Mesenchymal stem cell (in vitro differentiated cells and primary cell): ENCODE results near the gene SIMC1.

Source experiments
- DNase-seq: peaks from one replicate; pipeline ENCODE4 v3.0.0-alpha.2; 2013
- H2AFZ ChIP-seq: one replicate; pipeline ENCODE4 v1.6.1; 2013; ENCODE audit warnings: low read depth, mild to moderate bottlenecking, control low read depth, inconsistent platforms, low read length, moderate library complexity
- H2AK5ac ChIP-seq: 2 replicates; pipeline ENCODE4 v1.6.1; 2013; ENCODE audit warnings: low read length, moderate library complexity, mild to moderate bottlenecking, inconsistent platforms; ENCODE audit not compliant: severe bottlenecking
- H2BK120ac ChIP-seq: one replicate; pipeline ENCODE4 v1.6.1; 2013; ENCODE audit warnings: low read depth, mild to moderate bottlenecking, inconsistent platforms, low read length, moderate library complexity
- H2BK12ac ChIP-seq, 2 experiments: one replicate each; pipeline ENCODE4 v1.6.1; 2013; ENCODE audit warnings: inconsistent platforms in 2 of 2, low read length in 2 of 2, mild to moderate bottlenecking in 2 of 2, moderate library complexity in 2 of 2, control low read depth in 1 of 2
- H2BK15ac ChIP-seq: one replicate; pipeline ENCODE4 v1.6.1; 2013; ENCODE audit warnings: mild to moderate bottlenecking, low read depth, inconsistent platforms; ENCODE audit not compliant: poor library complexity, severe bottlenecking
- H2BK5ac ChIP-seq: 2 replicates; pipeline ENCODE4 v1.6.1; 2013; ENCODE audit warnings: low read depth, mild to moderate bottlenecking, low read length, control low read depth, inconsistent platforms; ENCODE audit not compliant: poor library complexity, severe bottlenecking
- H3K14ac ChIP-seq, 2 experiments: one replicate each; pipeline ENCODE4 v1.6.1; 2013; ENCODE audit warnings: inconsistent platforms in 2 of 2, low read length in 2 of 2, control low read depth in 1 of 2, mild to moderate bottlenecking in 1 of 2, moderate library complexity in 1 of 2
- H3K18ac ChIP-seq, 2 experiments: one replicate each; pipeline ENCODE4 v1.6.1; 2013; ENCODE audit warnings: inconsistent platforms in 2 of 2, low read length in 2 of 2, control low read depth in 1 of 2, low read depth in 1 of 2, mild to moderate bottlenecking in 1 of 2
- H3K23ac ChIP-seq, 2 experiments: one replicate each; pipeline ENCODE4 v1.6.1; 2013; ENCODE audit warnings: inconsistent platforms in 2 of 2, low read length in 2 of 2, mild to moderate bottlenecking in 2 of 2, moderate library complexity in 2 of 2, control low read depth in 1 of 2
- H3K27ac ChIP-seq: 2 replicates; pipeline ENCODE4 v1.5.1; 2013; ENCODE audit warnings: mild to moderate bottlenecking, moderate library complexity, low read length, control low read depth, inconsistent platforms; ENCODE audit not compliant: poor library complexity, severe bottlenecking
- H3K27me3 ChIP-seq, 2 experiments: 2 replicates each; pipeline versions ENCODE4 v1.6.1 to v1.7.0; 2013; ENCODE audit warnings: low read length in 2 of 2, mild to moderate bottlenecking in 2 of 2, moderate library complexity in 2 of 2, control low read depth in 1 of 2, inconsistent platforms in 1 of 2; ENCODE audit not compliant: control insufficient read depth in 1 of 2, insufficient read depth in 1 of 2
- H3K36me3 ChIP-seq, 2 experiments: 2 replicates each; pipeline versions ENCODE4 v1.6.1 to v1.7.0; 2013; ENCODE audit warnings: low read length in 2 of 2, control low read depth in 1 of 2, inconsistent platforms in 1 of 2, low read depth in 1 of 2, mild to moderate bottlenecking in 1 of 2; ENCODE audit not compliant: insufficient read depth in 2 of 2, control insufficient read depth in 1 of 2
- H3K4ac ChIP-seq, 2 experiments: one replicate each; pipeline ENCODE4 v1.6.1; 2013; ENCODE audit warnings: inconsistent platforms in 2 of 2, low read length in 2 of 2, mild to moderate bottlenecking in 2 of 2, moderate library complexity in 2 of 2, control low read depth in 1 of 2, low read depth in 1 of 2
- H3K4me1 ChIP-seq: 2 replicates; pipeline ENCODE4 v1.6.1; 2013; ENCODE audit warnings: low read depth, low read length, control low read depth; ENCODE audit not compliant: control insufficient read depth, insufficient read depth
- H3K4me2 ChIP-seq: 2 replicates; pipeline ENCODE4 v1.6.1; 2013; ENCODE audit warnings: low read length, mild to moderate bottlenecking, inconsistent platforms; ENCODE audit not compliant: poor library complexity, severe bottlenecking
- H3K4me3 ChIP-seq, 2 experiments: 2 replicates each; pipeline versions ENCODE4 v1.5.1 to v1.7.0; 2013; ENCODE audit warnings: low read length in 2 of 2, mild to moderate bottlenecking in 2 of 2, control low read depth in 1 of 2, low read depth in 1 of 2; ENCODE audit not compliant: insufficient read depth in 1 of 2
- H3K79me1 ChIP-seq: replicated peaks from 2 replicates; pipeline ENCODE4 v1.6.1; 2013; ENCODE audit warnings: mild to moderate bottlenecking, control low read depth, low read length, inconsistent platforms; ENCODE audit not compliant: poor library complexity, severe bottlenecking
- H3K9ac ChIP-seq: 2 replicates; pipeline ENCODE4 v1.7.0; 2013; ENCODE audit warnings: mild to moderate bottlenecking, low read length, moderate library complexity
- H3K9me3 ChIP-seq: 2 replicates; pipeline ENCODE4 v1.7.0; 2013; ENCODE audit warnings: mild to moderate bottlenecking, low read length; ENCODE audit not compliant: control insufficient read depth
- H4K8ac ChIP-seq: one replicate; pipeline ENCODE4 v1.6.1; 2013; ENCODE audit warnings: inconsistent platforms, mild to moderate bottlenecking, low read length, moderate library complexity
- H4K91ac ChIP-seq: one replicate; pipeline ENCODE4 v1.6.1; 2013; ENCODE audit warnings: mild to moderate bottlenecking, low read length, inconsistent platforms
- WGBS: methylation state at CpG from one replicate; pipeline ENCODE4 v1.1.7; 2013; ENCODE audit warnings: mixed read lengths; 5-methylcytosine and 5-hydroxymethylcytosine counted together

The SIMC1 gene

GRCh38 chr5:176386491-176386890 lies 148.3 kb downstream of the SIMC1 start:
- Histone ChIP-seq H3K18ac (no peak overlapping the region), H3K79me1 (peaks cover 44% of the 10 kb centered on the region)

GRCh38 chr5:176387384-176387925 lies 149.2 kb downstream of the SIMC1 start:
- Histone ChIP-seq H2BK15ac (no peak overlapping the region), H4K91ac (no peak overlapping the region), H2BK5ac (no peak overlapping the region), H2AFZ (no peak overlapping the region), H3K14ac (no peak overlapping the region), H3K9ac (peak overlapping the region; percentile 94), H3K18ac (no peak overlapping the region), H2AK5ac (no peak overlapping the region), H3K27me3 (no peaks in the 10 kb centered on the region), H3K36me3 (peaks cover 53 to 63% of the 10 kb centered on the region in 2 experiments), H3K27ac (no peak overlapping the region), H3K9me3 (no peaks in the 10 kb centered on the region), H3K4me3 (peak overlapping the region; percentile 35 to 98), H3K23ac (no peak overlapping the region), H3K79me1 (peaks cover 46% of the 10 kb centered on the region), H3K4ac (no peak overlapping the region), H3K4me2 (peak overlapping the region; percentile 86), H2BK12ac (no peak overlapping the region), H4K8ac (no peak overlapping the region), H3K4me1 (peaks cover 5% of the 10 kb centered on the region), H2BK120ac (no peak overlapping the region)
- 32% methylated on average over 6 of the region's 8 CpGs for WGBS
- DNase-seq: peak; percentile 18

More at GRCh38 chr5:176386491-176386890, 148.3 kb downstream of the SIMC1 start:
- WGBS: no CpG with 5 or more reads among the region's 1 CpG
- H3K9me3 ChIP-seq: no peaks in the 10 kb centered on the region
- H2BK5ac ChIP-seq: no peak overlapping the region
- H3K4me1 ChIP-seq: peaks cover 5% of the 10 kb centered on the region
- no peak overlapping the region for H2BK120ac ChIP-seq
- H3K36me3 ChIP-seq: peaks cover 52 to 63% of the 10 kb centered on the region in 2 experiments
- no peak overlapping the region for H3K4ac ChIP-seq
- no peak overlapping the region for H3K27ac ChIP-seq
- no peak overlapping the region for H2AK5ac ChIP-seq
- peak overlapping the region in 1 of 2 experiments; percentile 14 for H3K23ac ChIP-seq
- no peak overlapping the region for H4K91ac ChIP-seq
- H2BK12ac ChIP-seq: no peak overlapping the region
- no peaks in the 10 kb centered on the region for H3K27me3 ChIP-seq
- peak overlapping the region in 1 of 2 experiments; percentile 98 for H3K4me3 ChIP-seq
- peak overlapping the region; percentile 94 for H3K9ac ChIP-seq
- no peak overlapping the region for H2BK15ac ChIP-seq
- H2AFZ ChIP-seq: no peak overlapping the region
- H3K14ac ChIP-seq: no peak overlapping the region
- DNase-seq: no peak
- no peak overlapping the region for H3K4me2 ChIP-seq
- no peak overlapping the region for H4K8ac ChIP-seq

- Histone ChIP-seq H4K8ac (peak overlapping the region; percentile 2), H3K4me3 (peak overlapping the region; percentile 67 to 98), H3K18ac (peak overlapping the region in 1 of 2 experiments; percentile 22), H3K27me3 (no peaks in the 10 kb centered on the region), H3K4ac (peak overlapping the region in 1 of 2 experiments; percentile 33), H3K4me1 (peaks cover 5% of the 10 kb centered on the region), H2AK5ac (no peak overlapping the region), H2BK120ac (no peak overlapping the region), H2BK15ac (no peak overlapping the region), H2AFZ (peak overlapping the region; percentile 83), H3K14ac (peak overlapping the region in 1 of 2 experiments; percentile 50), H2BK5ac (no peak overlapping the region), H3K36me3 (peaks cover 54 to 63% of the 10 kb centered on the region in 2 experiments), H3K9ac (peak overlapping the region; percentile 94), H3K23ac (peak overlapping the region in 1 of 2 experiments; percentile 2), H4K91ac (no peak overlapping the region), H3K79me1 (peaks cover 42% of the 10 kb centered on the region), H2BK12ac (peak overlapping the region in 1 of 2 experiments; percentile 1), H3K4me2 (peak overlapping the region; percentile 86), H3K9me3 (no peaks in the 10 kb centered on the region), H3K27ac (peak overlapping the region; percentile 16)
- WGBS: under 1% methylated on average over 29 of the region's 29 CpGs
- DNase-seq: peak; percentile 62
Measured at GRCh38 chr5:176388003-176388443, 149.8 kb downstream of the SIMC1 start.

GRCh38 chr5:176388444-176389134 lies 150.4 kb downstream of the SIMC1 start, which contains the start of the genes HIGD2A and NOP16:
Gene HIGD2A, plus strand, starts transcription at chr5:176388751. Its CDS starts 69 bp downstream, at chr5:176388820.
Gene NOP16, minus strand, starts transcription at chr5:176388598. Its CDS starts 59 bp downstream, at chr5:176388539.
- Histone ChIP-seq H3K36me3 (peaks cover 54 to 63% of the 10 kb centered on the region in 2 experiments), H4K91ac (peak within 1 kb of the TSS; percentile 92), H3K4me1 (peaks cover 5% of the 10 kb centered on the region), H3K14ac (peak within 1 kb of the TSS in 1 of 2 experiments; percentile 73), H3K9ac (peak within 1 kb of the TSS; percentile 94), H4K8ac (peak within 1 kb of the TSS; percentile 95), H3K27ac (peak within 1 kb of the TSS; percentile 99), H3K4me2 (peak within 1 kb of the TSS; percentile 86), H2AFZ (peak within 1 kb of the TSS; percentile 83), H2BK15ac (peak within 1 kb of the TSS; percentile 68), H2BK12ac (peak within 1 kb of the TSS; percentile 1 to 11), H3K4me3 (peak within 1 kb of the TSS; percentile 84 to 98), H3K79me1 (peaks cover 37% of the 10 kb centered on the region), H2BK5ac (peak within 1 kb of the TSS; percentile 79), H3K4ac (peak within 1 kb of the TSS; percentile 77), H3K23ac (peak within 1 kb of the TSS in 1 of 2 experiments; percentile 87), H3K9me3 (no peaks in the 10 kb centered on the region), H2AK5ac (no peak within 1 kb of the TSS), H3K18ac (peak within 1 kb of the TSS; percentile 90 to 94), H3K27me3 (no peaks in the 10 kb centered on the region), H2BK120ac (peak within 1 kb of the TSS; percentile 82)
- WGBS: under 1% methylated on average over 47 of the region's 47 CpGs
- peak; percentile 99 for DNase-seq
